ENCODE measurements around the gene MNAT1.

GRCh38 chr14:60721326-60722106, 13.0 kb upstream of the MNAT1 start:
- no peak for TF ChIP-seq CTCF (IDR thresholded peaks at IDR 0.05; ENCODE audit: low read depth, low read length, poor library complexity, severe bottlenecking)
- TF ChIP-seq EZH2phosphoT487 (IDR thresholded peaks at IDR 0.05; ENCODE audit: borderline replicate concordance, low read length), result no peak
